NCI-H1092 (cell line): ENCODE measurements around the gene TASOR.

Experiments
- DNase-seq: peaks from one replicate; lab custom pipeline; 2025; lab: John Stamatoyannopoulos, UW

TASOR gene

GRCh38 chr3:56682462-56683121 lies 473 bp downstream of the TASOR start:
- DNase-seq = peak; percentile 13

GRCh38 chr3:56681984-56682461 lies 1.0 kb downstream of the TASOR start:
- DNase-seq = peak; percentile 22

GRCh38 chr3:56680054-56680580 lies 2.9 kb downstream of the TASOR start:
- DNase-seq = no peak

GRCh38 chr3:56677286-56677685 lies 5.8 kb downstream of the TASOR start:
- DNase-seq = no peak

- DNase-seq = no peak
Measured at GRCh38 chr3:56673781-56674457, 9.1 kb downstream of the TASOR start.

GRCh38 chr3:56667973-56668579 lies 15.0 kb downstream of the TASOR start:
- DNase-seq = no peak

DNA sequence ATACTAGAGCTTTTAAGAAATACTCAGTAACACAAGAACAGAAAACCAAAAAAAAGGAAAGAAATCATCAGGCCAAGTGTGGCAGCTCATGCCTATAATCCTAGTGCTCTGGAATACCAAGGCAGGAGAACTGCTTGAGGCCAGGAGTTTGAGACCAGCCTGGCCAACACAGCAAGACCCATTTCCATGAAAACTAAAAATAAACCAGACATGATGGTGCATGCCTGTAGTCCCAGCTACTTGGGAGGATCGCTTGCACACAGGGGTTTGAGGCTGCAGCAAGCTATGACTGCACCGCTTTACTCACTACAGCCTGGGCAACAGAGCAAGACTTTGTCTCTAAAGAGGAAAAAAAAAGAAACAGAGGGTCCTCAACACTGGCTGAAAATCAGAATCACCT lies 18.2 kb downstream of the TASOR start:
- no peak for DNase-seq

DNA sequence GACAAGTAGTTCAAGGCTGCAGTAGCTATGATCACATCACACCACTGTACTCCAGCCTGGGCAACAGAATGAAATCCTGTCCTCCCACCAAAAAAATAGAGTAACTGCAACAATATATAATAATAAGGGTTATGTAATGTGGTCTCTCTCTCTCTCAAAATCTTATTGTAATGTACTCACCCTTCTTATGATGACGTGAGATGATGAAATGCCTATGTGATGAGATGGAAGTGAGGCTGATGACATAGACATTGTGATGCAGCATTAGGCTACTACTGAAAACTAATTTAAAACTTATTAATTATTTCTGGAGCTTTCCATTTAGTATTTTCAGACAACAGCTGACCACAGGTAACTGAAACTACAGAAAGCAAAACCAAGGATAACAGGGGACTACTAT lies 27.4 kb downstream of the TASOR start:
- no peak for DNase-seq

- no peak for DNase-seq
Measured at GRCh38 chr3:56654460-56654859, 28.6 kb downstream of the TASOR start.

- no peak for DNase-seq
Measured at GRCh38 chr3:56645407-56645806, 37.7 kb downstream of the TASOR start.

DNA sequence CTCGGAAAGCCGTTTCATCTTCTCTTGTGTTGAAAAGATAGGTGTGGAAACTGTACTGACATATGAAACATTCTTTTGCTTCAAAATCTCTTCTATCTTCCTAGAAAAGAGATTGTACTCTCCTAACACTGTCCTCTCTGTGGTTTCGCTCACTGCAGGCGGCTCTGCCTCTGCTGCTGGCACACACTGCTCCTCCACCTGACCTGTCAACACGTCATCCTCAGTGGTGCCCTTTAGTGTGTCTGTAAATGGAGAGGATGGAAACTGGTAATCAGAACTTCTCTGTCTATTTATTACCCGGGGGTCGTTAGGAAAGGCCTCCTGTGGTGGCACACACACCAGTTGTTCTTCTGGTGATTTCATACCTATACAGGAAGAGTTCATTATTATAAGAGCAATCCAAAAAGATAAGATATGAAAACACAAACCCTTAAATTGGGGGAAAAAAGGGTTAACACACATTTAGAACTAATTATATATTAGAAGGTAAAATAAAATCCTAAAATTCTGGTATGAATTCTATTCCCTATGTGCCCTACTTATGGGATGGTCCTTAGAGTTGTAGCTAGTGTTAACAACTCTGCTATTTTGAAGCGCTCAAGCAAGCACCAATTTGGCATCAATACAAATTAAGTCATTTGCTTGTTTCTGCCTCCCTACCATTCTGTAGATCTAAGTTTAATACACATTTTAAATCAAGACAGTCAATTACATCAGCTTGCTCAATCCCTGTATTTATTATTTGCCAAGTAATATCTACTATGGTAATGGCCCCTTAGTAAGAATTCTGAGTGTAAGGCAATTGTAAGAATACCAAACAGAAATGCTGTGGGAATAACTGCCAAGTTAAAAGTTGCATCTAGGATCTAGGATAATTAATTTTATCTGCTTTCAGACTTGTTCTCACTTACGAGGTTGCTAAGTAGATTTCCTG lies 49.2 kb downstream of the TASOR start:
- DNase-seq = no peak
